BE2C (cell line): ENCODE results near the gene RNASEL.

Experiments
- DNase-seq: peaks from one replicate; pipeline ENCODE4 v3.0.0-alpha.2; 2020
- H3K27me3 ChIP-seq: fragments of 250-450 bp; sonication (Bioruptor Pico); 2 replicates; pipeline ENCODE4 v1.5.1; 2020; ENCODE audit warnings: mild to moderate bottlenecking
- H3K36me3 ChIP-seq: fragments of 250-450 bp; sonication (Bioruptor Pico); 2 replicates; pipeline ENCODE4 v1.5.1; 2020; ENCODE audit warnings: mild to moderate bottlenecking
- H3K4me1 ChIP-seq: fragments of 250-450 bp; sonication (Bioruptor Pico); 2 replicates; pipeline ENCODE4 v1.5.1; 2020
- H3K4me3 ChIP-seq: 2 replicates; pipeline ENCODE4 v1.5.1; 2011; ENCODE audit warnings: low read depth, low read length
- H3K9me3 ChIP-seq: fragments of 250-450 bp; sonication (Bioruptor Pico); 2 replicates; pipeline ENCODE4 v1.5.1; 2020
- CTCF ChIP-seq: IDR thresholded peaks from 2 replicates; pipeline ENCODE4 v1.5.1; 2012; ENCODE audit warnings: mild to moderate bottlenecking, low read depth, low read length

Gene RNASEL

GRCh38 chr1:182603646-182604174 lies 14.7 kb upstream of the RNASEL start:
- H3K36me3 ChIP-seq, result peaks cover 54% of the 10 kb centered on the region
- DNase-seq, result no peak
- TF ChIP-seq CTCF, result no peak
- no peaks in the 10 kb centered on the region for H3K27me3 ChIP-seq
- peak overlapping the region; percentile 82 for H3K4me3 ChIP-seq
- H3K9me3 ChIP-seq, result no peaks in the 10 kb centered on the region
- H3K4me1 ChIP-seq, result peaks cover 31% of the 10 kb centered on the region

- H3K4me1 ChIP-seq, result peaks cover 27% of the 10 kb centered on the region
- peaks cover 59% of the 10 kb centered on the region for H3K36me3 ChIP-seq
- DNase-seq, result no peak
- no peak for TF ChIP-seq CTCF
- no peaks in the 10 kb centered on the region for H3K9me3 ChIP-seq
- peak overlapping the region; percentile 82 for H3K4me3 ChIP-seq
- no peaks in the 10 kb centered on the region for H3K27me3 ChIP-seq
Measured at GRCh38 chr1:182602935-182603645, 14.0 kb upstream of the RNASEL start.

- H3K9me3 ChIP-seq, result no peaks in the 10 kb centered on the region
- no peak for TF ChIP-seq CTCF
- no peaks in the 10 kb centered on the region for H3K27me3 ChIP-seq
- peak overlapping the region; percentile 82 for H3K4me3 ChIP-seq
- no peak for DNase-seq
- H3K4me1 ChIP-seq, result peaks cover 20% of the 10 kb centered on the region
- H3K36me3 ChIP-seq, result peaks cover 59% of the 10 kb centered on the region
Measured at GRCh38 chr1:182601913-182602312, 12.9 kb upstream of the RNASEL start.

GRCh38 chr1:182601416-182601786 lies 12.3 kb upstream of the RNASEL start:
- Histone ChIP-seq H3K9me3 (no peaks in the 10 kb centered on the region), H3K27me3 (no peaks in the 10 kb centered on the region), H3K4me3 (peak overlapping the region; percentile 82), H3K4me1 (peaks cover 18% of the 10 kb centered on the region), H3K36me3 (peaks cover 59% of the 10 kb centered on the region)
- DNase-seq, result peak; percentile 80
- peak; percentile 83 for TF ChIP-seq CTCF

- Histone ChIP-seq H3K4me3 (peak overlapping the region; percentile 82), H3K9me3 (no peaks in the 10 kb centered on the region), H3K27me3 (no peaks in the 10 kb centered on the region), H3K36me3 (peaks cover 59% of the 10 kb centered on the region), H3K4me1 (peaks cover 20% of the 10 kb centered on the region)
- no peak for DNase-seq
- TF ChIP-seq CTCF, result no peak
Measured at GRCh38 chr1:182600745-182601415, 11.8 kb upstream of the RNASEL start.

GRCh38 chr1:182600036-182600713 lies 11.1 kb upstream of the RNASEL start:
- Histone ChIP-seq H3K36me3 (peaks cover 59% of the 10 kb centered on the region), H3K4me1 (peaks cover 15% of the 10 kb centered on the region), H3K9me3 (no peaks in the 10 kb centered on the region), H3K4me3 (peak overlapping the region; percentile 82), H3K27me3 (no peaks in the 10 kb centered on the region)
- no peak for TF ChIP-seq CTCF
- DNase-seq, result no peak
